ENCODE measurements around the gene HOXB2.

The HOXB2 gene

DNA sequence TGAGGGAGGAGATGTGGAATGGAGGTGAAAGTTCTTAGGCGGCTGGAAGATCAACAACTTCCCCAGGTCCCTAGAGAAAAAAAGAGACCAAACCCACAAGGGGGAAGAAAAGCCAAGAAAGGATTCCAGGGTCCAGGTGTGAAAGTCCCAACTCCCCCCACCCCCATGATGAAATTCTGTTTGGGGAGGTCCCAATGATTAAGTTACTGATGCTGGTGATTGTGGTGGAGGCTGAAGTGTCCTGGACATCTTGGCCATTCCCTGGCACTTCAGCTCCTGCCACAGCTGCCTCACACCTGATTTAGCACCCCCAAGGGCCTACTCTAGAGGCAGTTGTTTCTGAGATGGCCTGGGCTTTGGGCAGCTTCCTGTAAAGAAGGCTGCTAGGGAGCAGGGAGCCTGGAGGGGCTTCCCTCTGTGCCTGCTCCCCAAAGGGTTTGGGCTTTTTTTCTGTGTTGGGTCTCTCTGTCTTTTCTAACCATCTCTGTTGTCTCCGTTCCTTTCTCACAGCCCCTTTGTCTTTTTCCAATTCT is 20.2 kb upstream of the HOXB2 start:
- DNase-seq, result no peak

DNA sequence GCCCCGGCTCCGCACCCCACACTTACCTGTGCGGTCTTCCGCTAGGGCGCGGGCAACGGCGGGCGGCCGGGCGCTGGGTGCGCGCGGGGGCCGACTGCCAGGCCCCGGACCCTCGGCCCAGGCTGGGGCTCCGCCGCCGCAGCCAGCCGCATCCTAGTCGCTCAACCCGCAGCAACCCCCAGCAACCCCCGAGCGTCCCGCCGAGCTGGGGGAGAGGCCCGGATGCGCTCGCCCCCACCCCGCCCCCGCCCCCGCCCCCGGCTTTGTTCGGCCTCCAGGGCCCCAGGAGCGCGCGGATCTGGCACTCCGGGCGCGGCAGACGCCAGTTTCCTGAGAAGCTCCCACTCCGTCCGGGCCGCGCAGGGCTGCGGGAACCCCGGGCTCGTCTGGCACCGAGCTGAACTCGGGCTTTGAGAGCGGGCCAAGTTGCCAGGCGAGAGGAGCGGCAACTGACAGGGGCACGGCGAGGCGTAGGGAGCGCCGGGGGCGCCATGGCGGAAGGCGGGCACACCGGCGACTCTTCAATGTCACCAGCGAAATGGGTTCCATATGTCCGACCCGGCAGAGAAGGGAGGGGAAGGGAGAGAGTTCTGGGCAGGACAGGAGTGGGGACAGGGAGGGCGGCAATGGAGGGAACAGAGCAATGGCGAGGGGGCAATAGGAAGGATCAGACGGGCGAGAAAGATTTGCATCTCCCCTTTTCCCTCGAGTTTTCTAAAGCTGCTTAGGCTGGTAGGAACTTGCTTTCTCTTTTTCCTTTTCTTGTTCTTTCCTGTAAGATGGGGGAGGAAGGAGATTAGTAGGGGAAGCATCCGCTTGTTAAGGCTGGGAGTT is 19.5 kb upstream of the HOXB2 start:
- no peak for DNase-seq

DNA sequence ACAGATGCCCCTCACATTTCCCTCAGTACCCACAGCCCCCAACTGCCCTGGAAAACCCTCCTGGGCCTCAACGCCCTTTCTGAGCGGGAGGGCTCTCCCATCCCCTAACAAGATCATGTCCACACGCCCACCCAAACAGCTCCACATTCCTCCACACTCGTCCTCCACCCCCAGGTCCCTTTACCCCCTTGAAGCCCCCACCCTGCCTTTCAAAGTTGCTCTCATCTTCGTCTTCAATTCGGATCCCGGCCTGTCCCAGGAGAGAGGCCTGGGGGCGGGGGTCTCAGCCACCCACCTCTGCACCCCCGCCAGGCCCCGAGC is 18.9 kb upstream of the HOXB2 start:
- DNase-seq, result no peak

DNA sequence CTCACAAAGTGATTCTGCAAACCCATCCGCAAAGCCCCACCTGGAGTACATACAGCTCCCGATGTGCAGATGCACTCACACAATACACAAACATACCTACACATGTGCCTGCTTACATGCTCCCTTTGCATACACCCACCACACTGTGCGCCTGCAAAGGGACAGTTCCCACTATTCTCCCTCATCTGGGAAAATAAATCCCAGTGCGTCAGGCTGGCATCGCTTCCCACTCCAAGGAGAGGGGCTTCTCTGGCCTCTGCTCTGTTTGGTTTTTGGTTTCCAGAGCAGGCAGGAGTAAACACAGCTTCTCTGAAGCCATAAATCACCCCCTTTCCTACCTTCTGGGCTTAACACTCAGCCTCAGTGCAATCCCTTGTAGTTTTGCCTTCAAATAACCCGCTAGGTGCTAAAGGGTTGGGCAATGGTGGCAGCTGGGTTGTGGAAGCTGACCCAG is 18.5 kb upstream of the HOXB2 start:
- DNase-seq, result no peak

DNA sequence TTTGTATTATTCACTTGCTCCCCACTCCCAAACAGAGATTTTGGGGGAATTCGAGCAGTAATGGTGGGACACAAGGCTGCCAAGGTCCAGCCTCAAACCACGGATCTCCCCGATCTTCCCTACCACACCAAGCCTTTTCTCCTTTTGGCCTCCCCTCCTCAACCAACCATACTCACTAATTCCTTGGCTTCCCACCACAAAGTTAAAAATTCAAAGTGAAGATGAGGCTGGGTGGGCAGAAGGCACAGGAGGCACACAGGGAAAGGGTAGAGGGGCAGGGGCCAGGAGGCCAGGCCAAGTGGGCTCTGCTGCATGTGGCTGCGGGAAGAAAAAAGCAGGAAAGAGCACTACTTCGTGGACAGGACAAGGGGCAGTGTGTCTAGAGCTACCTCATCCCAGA is 18.0 kb upstream of the HOXB2 start:
- no peak for DNase-seq

DNA sequence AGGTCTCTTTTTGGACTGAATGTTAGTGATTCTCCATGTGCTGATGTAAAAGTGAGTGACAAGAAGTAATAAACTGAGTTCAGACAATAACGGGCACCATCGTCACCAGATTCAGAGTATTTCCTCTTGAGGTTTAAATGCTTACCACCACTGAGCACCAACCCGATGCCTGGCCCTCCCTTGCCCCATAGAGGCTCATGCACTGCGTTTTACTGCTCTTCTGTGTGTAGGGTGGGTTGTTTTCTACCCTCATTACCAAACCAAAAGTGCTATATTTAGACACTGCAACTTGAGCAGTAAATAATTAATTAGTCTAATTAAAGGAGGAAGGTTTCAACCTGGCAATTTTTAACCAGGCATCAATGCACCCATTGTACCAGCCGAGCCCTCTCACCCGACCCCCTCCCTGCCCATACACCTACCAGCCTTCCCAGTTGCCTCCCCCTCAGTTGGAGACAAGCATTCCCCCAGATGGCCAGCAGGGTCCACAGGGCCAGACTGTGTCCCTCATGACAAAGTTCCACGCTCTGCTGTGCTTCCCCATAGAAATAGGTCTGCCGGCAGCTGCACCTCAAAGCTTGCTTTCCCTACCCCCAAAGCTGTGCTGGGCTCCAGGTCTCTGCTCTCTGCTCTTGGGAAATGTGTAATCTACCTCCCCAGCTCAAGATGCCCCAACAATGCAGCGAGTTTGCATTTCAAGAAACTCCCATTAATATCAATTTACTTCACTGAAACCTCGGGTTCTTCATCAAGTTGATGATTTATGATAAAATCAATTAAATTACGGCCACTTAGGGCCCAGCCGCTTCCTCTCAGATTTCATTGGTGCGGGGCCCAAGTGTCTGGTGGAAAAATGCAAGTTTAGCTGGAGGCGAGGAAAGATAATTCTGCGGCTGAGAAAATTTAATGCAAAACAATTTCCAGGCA is 17.2 kb upstream of the HOXB2 start:
- no peak for DNase-seq

DNA sequence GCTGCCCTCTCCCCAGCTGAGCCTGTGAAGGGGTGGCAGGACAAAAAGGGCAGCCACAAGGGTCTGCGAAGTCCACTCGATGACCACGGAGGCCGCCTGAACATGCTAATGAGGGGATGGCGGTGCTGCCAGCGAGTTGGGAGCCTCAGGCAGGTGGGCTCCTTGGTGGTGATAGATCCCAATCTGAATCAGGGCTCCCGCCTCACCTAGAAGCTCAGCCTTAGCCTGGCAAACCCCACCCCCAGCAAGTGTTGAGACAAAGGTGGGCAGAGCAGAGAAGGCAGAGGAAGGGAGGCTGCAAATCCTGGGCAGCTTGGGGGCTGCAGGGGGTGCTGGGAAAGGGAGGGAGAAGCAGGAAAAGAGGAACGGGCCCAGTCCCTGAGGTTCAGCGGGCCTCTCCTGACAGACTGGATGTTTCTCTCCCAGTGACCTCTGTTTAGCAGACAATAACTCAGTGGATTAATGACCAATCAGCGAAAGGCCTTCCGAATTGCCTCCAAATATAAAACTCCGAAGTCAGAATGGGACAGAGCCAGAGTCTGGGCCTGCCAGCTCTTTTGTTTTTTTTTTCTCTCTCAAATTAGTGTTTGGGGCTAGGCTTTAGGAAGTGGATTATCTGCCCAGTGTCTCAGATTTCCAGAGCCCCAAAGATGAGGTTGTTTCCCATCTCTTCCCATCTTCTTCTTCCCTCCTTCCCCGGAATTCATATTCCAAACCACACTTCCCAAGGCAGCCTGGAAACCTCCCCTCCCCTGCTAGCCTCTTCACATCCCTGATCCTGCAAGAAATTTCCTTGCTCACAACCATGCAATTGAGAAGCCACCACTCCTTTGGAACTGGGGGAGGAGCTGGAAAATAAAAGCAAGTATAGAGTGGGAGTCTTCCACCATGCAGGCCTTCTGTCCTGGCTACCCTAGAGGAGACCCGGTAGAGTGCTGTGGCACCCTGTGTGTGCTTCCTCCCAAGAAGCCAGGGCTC is 15.2 kb upstream of the HOXB2 start:
- DNase-seq, result no peak

DNA sequence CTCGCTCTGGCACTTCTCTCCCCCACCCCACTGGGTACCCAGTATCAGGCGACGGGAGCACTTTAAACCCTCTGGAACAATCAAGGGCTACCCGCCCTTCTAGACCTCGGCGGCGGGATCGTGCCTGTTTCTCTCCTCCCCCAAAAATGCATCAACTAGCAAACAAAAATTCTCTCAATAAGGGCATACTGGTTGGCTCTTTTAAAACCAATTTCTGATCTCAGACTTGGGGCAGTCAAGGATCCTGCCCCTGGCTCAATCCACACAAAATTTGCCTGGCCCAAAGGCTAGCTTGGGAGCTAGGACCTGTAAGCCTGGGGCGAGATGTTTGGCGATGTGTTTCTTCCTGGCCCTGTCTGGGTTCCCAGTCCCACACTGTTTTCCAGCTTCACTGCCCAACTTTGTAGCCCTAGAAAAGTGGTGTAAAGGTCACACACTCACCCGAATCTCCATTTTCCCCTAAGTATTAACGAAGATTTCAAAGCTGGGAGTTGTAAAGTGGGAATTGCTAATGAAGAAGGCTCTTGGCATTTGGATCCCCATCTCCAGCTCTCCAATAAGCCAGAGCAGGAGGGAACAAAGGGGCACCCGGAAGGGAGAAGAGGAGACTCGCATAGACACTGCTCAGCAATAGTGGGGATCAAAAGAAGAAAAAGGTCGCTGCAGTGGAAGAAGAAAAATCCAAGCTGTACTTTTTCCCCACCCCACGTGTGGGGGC is 14.4 kb upstream of the HOXB2 start:
- no peak for DNase-seq

DNA sequence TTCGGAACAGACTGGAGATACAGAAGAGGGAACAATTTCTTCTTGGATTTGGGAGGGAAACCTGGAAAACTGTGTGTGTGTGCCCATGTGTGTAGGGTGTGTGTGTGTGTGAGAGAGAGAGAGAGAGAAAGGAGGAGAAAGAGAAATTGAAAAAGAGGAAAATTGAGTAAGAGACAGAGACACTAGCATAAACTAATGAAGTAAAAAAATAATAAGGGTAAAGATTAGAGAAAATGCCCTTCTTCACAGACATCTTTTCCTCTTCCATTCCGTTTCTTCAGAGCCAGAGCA is 13.9 kb upstream of the HOXB2 start:
- DNase-seq, result no peak

DNA sequence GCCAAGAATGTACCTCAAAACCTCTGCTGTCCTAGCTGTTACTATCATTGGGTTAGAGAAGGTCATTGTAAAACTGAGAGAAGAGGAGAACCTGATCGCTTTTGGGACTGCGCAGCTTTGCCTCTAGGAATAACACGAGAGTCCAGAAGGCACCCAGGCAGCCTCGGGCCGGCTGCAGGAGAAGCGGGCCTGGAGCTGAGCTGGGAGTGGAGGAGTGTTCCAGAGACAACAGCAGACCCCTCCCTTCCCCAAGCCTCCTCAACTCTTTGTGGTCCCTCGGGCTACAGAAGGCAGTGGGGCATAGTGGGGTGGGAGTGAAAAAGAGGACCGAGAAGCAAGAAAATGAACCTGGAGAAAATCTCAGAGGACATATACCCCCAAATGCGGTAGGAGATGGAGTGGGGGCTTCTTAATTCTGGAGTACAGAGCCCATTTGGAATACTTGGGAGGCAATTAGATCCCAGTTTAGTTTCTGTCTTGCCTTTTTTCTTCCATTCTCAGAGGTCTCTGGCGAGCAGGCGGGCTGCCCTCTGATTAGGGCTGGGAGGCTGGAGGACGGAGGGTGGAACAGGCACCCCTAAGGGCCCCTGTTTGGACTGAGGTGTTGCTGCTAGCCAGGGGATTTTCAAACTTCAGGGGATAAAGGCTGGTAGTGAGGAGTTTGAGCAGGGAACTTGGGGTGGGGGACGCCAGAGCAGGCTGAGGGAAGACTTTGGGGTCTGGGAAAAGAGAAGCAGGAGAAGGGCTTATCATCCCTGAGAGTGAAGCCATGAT is 13.3 kb upstream of the HOXB2 start:
- no peak for DNase-seq

DNA sequence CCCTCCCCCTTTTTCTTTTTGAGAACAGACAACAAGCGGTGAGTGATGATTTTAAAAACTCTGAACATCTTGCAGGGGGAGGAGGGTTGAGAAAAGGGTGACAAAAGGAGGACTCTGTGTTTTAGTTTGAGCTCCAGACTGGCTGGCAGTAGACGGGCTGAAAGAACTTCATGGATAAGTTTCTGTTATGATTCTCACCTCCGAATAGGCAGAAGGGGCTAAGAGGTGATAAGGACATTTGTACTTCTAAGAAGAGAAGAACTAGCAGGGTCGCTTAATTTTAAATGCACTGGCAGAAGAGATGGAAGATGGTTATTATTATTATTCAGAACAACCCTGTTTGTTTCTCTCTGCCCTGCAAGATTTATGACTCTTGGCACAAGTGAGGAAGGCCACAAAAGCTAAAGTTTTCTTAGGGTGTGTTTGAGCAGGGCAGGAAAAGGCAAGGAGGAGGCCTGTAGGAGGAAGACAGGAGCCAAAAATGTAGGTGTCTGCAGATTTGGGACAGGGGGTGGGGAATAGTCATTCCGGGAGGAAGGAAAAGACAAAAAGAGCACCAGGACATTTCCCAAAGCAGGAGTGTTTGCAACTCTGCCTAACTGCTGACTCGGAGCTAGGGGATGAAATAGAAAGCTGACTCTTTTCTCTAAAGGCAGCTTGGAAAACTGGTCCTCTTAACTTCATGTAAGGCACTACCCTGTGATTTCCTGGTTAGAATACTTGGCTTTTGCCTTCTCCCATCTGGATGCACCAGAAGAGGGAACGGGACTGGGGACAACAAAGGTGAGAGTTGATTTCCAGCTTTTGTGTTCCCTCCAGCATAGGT is 11.9 kb upstream of the HOXB2 start:
- DNase-seq, result no peak

DNA sequence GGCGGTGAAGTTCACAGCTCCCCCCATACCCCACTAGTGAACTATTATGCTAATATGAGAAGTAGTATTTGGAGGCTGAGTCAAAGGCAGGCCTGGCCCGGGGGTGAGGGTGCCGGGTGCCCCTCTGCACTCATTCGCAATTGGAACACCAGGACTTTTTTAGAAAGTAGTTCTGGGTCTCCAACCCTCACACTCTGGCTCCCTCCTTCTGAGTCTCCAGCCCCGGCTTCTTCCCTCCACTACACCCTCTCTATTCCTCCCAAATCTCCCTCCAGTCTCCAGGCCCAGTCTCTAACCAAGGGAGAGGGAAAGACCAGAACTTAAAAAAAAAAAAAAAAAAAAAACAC is 11.3 kb upstream of the HOXB2 start:
- DNase-seq, result no peak

DNA sequence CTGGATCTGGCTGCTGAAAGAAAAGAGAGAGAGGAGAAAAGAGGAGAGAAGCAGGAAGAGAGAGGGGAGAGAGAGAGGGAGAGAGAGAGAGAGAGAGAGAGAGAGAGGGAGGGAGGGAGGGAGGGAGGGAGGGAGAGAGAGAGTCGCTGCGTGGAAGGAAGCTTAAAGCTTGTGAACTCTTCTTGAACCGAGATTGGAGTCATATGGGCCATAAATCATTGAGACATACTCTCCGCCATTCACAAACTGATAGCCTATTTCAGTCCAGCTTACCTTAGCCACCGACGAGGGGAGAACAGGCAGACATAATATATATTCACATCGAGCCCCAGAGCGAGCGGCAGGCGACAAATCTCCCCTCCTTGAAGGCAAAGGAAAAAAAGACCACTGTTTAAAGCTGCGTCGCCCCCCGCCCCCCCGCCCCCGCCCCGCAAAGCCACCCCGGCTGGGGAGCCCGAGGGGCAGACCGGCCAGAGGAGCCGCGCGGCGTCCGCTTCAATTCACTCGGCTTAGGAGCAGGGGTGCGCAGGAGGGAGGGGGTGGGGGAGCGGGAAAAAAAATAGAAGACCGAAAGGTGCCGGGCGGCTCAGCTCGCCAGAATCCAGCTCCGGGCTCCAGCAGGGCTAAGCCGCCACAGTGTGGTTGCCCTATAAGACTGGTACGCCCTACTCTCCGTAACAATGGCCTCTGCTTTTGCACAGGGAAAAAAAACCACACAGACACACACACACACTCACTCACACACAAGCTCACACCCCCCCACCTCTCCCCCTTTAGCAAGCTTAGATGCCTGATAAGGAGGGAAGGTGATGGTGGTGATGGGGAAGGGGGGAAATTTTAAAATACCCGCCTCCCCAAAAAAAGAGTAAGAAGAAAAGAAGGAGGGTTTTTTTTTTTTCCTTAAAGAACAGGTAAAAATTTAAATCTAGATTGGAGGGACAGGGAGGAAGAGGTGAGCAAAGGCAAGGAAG is 10.6 kb upstream of the HOXB2 start:
- no peak for DNase-seq

DNA sequence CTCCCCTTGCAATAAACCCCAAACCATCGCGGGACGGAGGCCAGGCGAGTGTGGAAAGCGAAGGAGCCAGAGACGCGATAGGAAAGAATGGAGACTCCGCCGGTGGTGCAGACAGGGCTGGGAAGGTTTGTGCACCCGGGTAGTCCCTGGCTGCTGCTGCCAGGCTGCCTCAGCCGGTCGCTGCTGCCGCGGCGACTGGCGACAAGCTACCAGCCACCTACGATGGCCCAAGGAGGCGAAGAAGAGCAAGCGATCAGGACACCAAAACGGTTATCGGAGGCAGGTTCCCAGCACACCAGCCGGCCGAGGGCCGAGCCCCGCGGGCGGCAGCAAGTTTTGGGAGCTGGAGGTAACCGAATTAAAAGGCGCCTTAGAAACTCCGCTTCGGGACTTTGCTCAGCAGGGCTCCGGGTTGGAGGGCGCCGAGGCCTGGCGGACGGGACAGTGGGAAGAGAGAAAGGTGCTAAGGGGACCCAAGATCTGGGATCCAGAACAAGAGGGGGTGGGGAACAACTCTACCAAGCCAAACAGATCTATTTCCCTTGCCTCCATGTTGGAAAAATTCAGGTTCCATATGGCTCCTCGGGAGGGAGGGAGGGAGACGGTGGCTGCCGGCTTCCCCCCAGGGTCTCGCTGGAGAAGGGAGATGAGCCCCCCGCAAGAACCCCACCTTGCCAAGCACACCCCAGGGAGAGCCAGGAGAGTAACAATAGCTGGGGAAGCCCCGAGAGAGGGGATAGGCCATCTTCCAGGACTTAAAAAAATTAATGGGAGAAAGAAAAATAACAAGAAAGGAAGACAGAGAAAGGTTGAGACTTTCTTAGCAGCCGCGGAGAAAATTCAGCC is 9.7 kb upstream of the HOXB2 start:
- no peak for DNase-seq

DNA sequence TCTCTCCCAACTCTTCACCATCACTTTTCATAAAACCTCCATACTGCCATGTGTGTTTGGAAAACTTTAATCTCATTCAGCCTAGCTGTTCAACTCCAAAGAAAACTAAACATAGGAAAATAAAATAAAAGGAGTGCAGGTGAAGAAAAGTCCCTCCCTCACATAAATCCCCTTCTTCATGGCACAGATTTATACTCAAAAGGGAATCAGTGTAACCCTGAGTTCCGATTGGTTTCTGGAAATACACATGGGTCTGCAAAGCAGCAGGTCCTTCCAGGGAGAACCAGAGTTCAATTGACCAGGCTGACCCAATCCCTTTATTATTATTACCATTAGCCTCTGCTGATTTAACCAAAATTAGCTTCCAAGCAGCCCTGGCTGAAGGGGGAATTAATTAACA is 8.9 kb upstream of the HOXB2 start:
- no peak for DNase-seq

DNA sequence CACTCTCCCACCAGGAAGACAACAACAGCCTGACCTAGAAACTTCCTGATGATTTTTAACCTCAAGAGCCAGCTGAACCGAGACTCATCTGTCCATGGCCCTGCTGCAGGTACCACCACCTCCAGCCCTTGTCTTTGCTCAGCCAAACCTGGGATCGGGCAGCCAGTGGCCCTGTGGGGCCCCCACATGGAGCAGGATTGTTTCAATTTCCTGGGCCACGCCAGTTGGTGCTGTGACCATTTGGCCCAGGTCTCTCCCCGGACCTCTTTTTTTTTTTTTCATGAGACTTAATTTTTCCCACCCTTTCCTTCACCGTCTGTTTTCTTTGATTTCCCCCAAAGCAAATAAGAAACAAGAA is 8.3 kb upstream of the HOXB2 start:
- DNase-seq, result no peak

DNA sequence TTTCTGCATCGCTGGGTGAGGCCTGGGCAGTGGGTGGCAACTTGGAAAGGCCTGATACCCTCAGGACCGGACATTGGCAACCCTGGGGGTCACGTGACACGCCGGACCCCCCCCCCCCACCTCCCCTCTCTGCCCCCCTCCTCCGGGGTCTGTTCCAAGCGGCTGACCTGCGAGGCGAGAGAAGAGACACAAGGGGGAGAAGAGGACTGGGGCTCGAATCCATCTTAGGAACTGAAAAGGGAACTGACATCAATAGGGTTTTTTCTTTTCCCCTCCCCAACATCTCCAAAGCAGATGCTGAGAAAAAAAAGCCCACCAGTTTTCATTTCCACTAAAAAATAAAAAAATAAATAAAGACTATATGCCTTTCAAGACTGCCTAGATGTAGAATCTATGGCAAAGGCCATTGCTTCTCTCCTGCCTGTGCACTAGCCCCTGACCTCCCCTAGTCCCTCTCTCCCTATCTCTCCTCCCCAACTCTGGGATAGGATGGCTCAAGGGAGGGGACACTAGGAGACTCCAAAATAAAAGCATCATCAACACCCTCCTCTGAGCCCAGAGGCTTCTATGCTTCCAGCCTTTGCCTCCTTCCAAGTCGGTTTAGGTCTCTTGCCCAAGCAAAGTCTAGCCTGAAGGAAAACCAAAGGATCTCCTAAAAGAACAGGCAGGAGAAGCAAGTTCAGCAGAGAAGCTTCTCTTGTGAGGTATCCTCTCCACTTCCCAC is 7.7 kb upstream of the HOXB2 start:
- DNase-seq, result no peak
